ENCODE results near the gene TRIM63. TPM values are rescaled to one million over a fixed set of nuclear protein-coding genes. Genes with fewer than 3 reads are reported as not detected.

The TRIM63 gene
- total and polyA plus RNA-seq, 9 of the 15 experiments (the other 6 are each of a cell fraction or from before 2014, with no cell fraction given) = 0.08 to 0.57 (median 0.36) TPM

DNA sequence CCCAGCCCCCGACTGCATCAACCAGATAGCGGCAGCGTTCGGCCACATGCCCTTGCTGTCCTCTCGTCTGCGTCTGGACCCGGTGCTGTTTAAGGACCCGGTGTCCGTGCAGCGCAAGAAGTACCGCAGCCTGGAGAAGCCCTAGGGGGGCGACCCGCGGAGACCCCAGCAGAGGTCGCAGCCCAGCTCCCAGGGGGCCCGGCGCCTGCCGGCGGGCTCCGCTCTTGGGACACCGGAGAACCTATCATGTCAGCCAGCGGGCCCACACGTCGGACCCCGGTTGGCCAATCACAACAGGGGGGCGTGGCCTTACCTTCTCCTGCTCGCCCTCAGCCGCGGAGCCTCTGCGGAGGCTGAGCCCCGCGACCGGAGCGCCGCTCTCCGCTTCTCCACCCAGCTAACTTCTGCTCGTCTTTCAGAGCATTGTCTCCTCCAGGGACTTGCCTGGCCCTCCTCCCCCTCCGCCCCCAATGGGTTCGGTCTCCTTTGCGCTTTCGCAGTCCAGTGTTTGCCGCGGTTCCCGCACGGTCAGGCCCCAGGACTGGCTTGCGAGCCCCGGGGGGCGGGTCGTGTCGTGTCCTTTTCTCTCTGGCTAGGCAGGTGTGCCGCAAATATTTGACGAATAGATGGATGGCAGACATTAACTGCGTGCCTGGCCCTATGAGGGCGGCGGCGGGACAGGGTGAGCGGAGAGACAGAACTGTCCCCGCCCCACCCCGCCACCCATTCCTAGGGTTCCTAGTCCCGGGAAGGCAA lies 32.0 kb downstream of the TRIM63 start (continued):
- TF ChIP-seq, protein P1, sequence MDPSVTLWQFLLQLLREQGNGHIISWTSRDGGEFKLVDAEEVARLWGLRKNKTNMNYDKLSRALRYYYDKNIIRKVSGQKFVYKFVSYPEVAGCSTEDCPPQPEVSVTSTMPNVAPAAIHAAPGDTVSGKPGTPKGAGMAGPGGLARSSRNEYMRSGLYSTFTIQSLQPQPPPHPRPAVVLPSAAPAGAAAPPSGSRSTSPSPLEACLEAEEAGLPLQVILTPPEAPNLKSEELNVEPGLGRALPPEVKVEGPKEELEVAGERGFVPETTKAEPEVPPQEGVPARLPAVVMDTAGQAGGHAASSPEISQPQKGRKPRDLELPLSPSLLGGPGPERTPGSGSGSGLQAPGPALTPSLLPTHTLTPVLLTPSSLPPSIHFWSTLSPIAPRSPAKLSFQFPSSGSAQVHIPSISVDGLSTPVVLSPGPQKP (CRISPR knock-in tag; IDR thresholded peaks at IDR 0.05) = no peak
- peak; percentile 95 for TF ChIP-seq PHF8 (IDR thresholded peaks at IDR 0.05; ENCODE audit: borderline replicate concordance, low read length)
- peak; percentile 77 for TF ChIP-seq BCOR (IDR thresholded peaks at IDR 0.05)
- TF ChIP-seq MAZ (CRISPR knock-in tag; conservative IDR thresholded peaks at IDR 0.05 in 1 of 2, IDR thresholded peaks at IDR 0.05 in 1 of 2) = peak; percentile 50 to 80; a peak in 2 of 4 replicates
- TF ChIP-seq PRMT5 (CRISPR knock-in tag; IDR thresholded peaks at IDR 0.05) = no peak
- TF ChIP-seq DNMT1 (IDR thresholded peaks at IDR 0.05) = peak; percentile 83; the same call in 1 of the 2 replicates
- TF ChIP-seq, protein P2, sequence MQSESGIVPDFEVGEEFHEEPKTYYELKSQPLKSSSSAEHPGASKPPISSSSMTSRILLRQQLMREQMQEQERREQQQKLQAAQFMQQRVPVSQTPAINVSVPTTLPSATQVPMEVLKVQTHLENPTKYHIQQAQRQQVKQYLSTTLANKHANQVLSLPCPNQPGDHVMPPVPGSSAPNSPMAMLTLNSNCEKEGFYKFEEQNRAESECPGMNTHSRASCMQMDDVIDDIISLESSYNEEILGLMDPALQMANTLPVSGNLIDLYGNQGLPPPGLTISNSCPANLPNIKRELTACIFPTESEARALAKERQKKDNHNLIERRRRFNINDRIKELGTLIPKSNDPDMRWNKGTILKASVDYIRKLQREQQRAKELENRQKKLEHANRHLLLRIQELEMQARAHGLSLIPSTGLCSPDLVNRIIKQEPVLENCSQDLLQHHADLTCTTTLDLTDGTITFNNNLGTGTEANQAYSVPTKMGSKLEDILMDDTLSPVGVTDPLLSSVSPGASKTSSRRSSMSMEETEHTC (IDR thresholded peaks at IDR 0.05) = peak; percentile 8; the same call in 1 of the 2 replicates
- TF ChIP-seq MTA1 (IDR thresholded peaks at IDR 0.05; ENCODE audit: borderline replicate concordance) = peak; percentile 31; the same call in 1 of the 2 replicates
- TF ChIP-seq, protein P3, sequence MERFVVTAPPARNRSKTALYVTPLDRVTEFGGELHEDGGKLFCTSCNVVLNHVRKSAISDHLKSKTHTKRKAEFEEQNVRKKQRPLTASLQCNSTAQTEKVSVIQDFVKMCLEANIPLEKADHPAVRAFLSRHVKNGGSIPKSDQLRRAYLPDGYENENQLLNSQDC (CRISPR knock-in tag; IDR thresholded peaks at IDR 0.05) = peak; percentile 76
- TF ChIP-seq CBX3 (IDR thresholded peaks at IDR 0.05; ENCODE audit: borderline replicate concordance in 1 of 2, low read length in 2 of 2) = peak in 1 of 2 experiments; percentile 35; a peak in 1 of 3 replicates
- 0 out of 2 replicates have a peak, but pooled peaks have one; percentile 36 for TF ChIP-seq HDAC6 (IDR thresholded peaks at IDR 0.05; ENCODE audit: low read depth, low read length)
- TF ChIP-seq RBM22 (IDR thresholded peaks at IDR 0.05; ENCODE audit: low read depth, low read length, poor library complexity, severe bottlenecking) = peak; percentile 19
- TF ChIP-seq, protein P4, sequence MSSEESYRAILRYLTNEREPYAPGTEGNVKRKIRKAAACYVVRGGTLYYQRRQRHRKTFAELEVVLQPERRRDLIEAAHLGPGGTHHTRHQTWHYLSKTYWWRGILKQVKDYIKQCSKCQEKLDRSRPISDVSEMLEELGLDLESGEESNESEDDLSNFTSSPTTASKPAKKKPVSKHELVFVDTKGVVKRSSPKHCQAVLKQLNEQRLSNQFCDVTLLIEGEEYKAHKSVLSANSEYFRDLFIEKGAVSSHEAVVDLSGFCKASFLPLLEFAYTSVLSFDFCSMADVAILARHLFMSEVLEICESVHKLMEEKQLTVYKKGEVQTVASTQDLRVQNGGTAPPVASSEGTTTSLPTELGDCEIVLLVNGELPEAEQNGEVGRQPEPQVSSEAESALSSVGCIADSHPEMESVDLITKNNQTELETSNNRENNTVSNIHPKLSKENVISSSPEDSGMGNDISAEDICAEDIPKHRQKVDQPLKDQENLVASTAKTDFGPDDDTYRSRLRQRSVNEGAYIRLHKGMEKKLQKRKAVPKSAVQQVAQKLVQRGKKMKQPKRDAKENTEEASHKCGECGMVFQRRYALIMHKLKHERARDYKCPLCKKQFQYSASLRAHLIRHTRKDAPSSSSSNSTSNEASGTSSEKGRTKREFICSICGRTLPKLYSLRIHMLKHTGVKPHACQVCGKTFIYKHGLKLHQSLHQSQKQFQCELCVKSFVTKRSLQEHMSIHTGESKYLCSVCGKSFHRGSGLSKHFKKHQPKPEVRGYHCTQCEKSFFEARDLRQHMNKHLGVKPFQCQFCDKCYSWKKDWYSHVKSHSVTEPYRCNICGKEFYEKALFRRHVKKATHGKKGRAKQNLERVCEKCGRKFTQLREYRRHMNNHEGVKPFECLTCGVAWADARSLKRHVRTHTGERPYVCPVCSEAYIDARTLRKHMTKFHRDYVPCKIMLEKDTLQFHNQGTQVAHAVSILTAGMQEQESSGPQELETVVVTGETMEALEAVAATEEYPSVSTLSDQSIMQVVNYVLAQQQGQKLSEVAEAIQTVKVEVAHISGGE (CRISPR knock-in tag; IDR thresholded peaks at IDR 0.05) = peak in 1 of 3 experiments; percentile 62; a peak in 2 of 6 replicates
- peak; percentile 60; the same call in 1 of the 2 replicates for TF ChIP-seq GABPB1 (CRISPR knock-in tag; IDR thresholded peaks at IDR 0.05)
- TF ChIP-seq ZNF766 (CRISPR knock-in tag; conservative IDR thresholded peaks at IDR 0.05) = no peak
- TF ChIP-seq, protein P5, sequence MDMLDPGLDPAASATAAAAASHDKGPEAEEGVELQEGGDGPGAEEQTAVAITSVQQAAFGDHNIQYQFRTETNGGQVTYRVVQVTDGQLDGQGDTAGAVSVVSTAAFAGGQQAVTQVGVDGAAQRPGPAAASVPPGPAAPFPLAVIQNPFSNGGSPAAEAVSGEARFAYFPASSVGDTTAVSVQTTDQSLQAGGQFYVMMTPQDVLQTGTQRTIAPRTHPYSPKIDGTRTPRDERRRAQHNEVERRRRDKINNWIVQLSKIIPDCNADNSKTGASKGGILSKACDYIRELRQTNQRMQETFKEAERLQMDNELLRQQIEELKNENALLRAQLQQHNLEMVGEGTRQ (CRISPR knock-in tag; IDR thresholded peaks at IDR 0.05) = 0 out of 2 replicates have a peak, but pooled peaks have one; percentile 5
- no peak for TF ChIP-seq HEY1 (CRISPR knock-in tag; IDR thresholded peaks at IDR 0.05; ENCODE audit: borderline replicate concordance)
- TF ChIP-seq ZNF12 (CRISPR knock-in tag; IDR thresholded peaks at IDR 0.05) = peak; percentile 80; the same call in 1 of the 2 replicates
- no peak for TF ChIP-seq RBM34 (IDR thresholded peaks at IDR 0.05; ENCODE audit: borderline replicate concordance, insufficient read depth, low read length)
